GM18502 (cell line): ENCODE data around the gene PCID2.
"Not testable (repeated sequence)": the region's sequence is repeated elsewhere in the genome, so short reads cannot be mapped to it uniquely, and the experiment has no call there.

ENCODE experiments used
- ATAC-seq: cut with Tn5 transposase; IDR thresholded peaks from one replicate; pipeline ENCODE4 v1.9.1; 2021; ENCODE audit warnings: mild to moderate bottlenecking; ENCODE audit not compliant: unreplicated experiment, poor library complexity

PCID2 gene

GRCh38 chr13:113208421-113209335 lies at the start of gene PCID2:
PCID2 (minus strand) TSS chr13:113208669; CDS start chr13:113208634, 35 bp downstream.
- ATAC-seq = peak; percentile 75

GRCh38 chr13:113257908-113258307 lies 49.4 kb upstream of the PCID2 start:
- ATAC-seq = not testable (repeated sequence)

- no peak for ATAC-seq
Measured at GRCh38 chr13:113252516-113253095, 44.1 kb upstream of the PCID2 start.

GRCh38 chr13:113245849-113246796 lies 37.7 kb upstream of the PCID2 start:
- no peak for ATAC-seq

- ATAC-seq = no peak
Measured at GRCh38 chr13:113243847-113244246, 35.4 kb upstream of the PCID2 start.

GRCh38 chr13:113241623-113242022 lies 33.2 kb upstream of the PCID2 start:
- ATAC-seq = not testable (repeated sequence)

- ATAC-seq = no peak
Measured at GRCh38 chr13:113239986-113240385, 31.5 kb upstream of the PCID2 start.

GRCh38 chr13:113239357-113239756 lies 30.9 kb upstream of the PCID2 start:
- no peak for ATAC-seq

- ATAC-seq = no peak
Measured at GRCh38 chr13:113238536-113238935, 30.1 kb upstream of the PCID2 start.

GRCh38 chr13:113233101-113233500 lies 24.6 kb upstream of the PCID2 start:
- ATAC-seq = no peak

- ATAC-seq = no peak
Measured at GRCh38 chr13:113232208-113233003, 23.9 kb upstream of the PCID2 start.

- no peak for ATAC-seq
Measured at GRCh38 chr13:113231306-113232207, 23.1 kb upstream of the PCID2 start.

GRCh38 chr13:113229791-113230190 lies 21.3 kb upstream of the PCID2 start:
- ATAC-seq = no peak

- ATAC-seq = no peak
Measured at GRCh38 chr13:113229161-113229560, 20.7 kb upstream of the PCID2 start.

GRCh38 chr13:113226873-113227450 lies 18.5 kb upstream of the PCID2 start:
- no peak for ATAC-seq

- ATAC-seq = no peak
Measured at GRCh38 chr13:113225515-113225914, 17.0 kb upstream of the PCID2 start.

- ATAC-seq = no peak
Measured at GRCh38 chr13:113224486-113224885, 16.0 kb upstream of the PCID2 start.

- no peak for ATAC-seq
Measured at GRCh38 chr13:113223070-113223469, 14.6 kb upstream of the PCID2 start.
